ENCODE results near the gene AGAP1.

Gene AGAP1

GRCh38 chr2:235709969-235710879 is 216.4 kb downstream of the AGAP1 start:
- Mint-ChIP-seq H3K4me3 (no peak overlapping the region), H3K9me3 (no peaks in the 10 kb centered on the region), H3K27ac (no peak overlapping the region), H3K27me3 (no peaks in the 10 kb centered on the region), H3K36me3 (ENCODE audit: low read depth) (no peaks in the 10 kb centered on the region), H3K4me1 (no peaks in the 10 kb centered on the region)
- ATAC-seq (no peak), DNase-seq (no peak)

- no peaks in the 10 kb centered on the region for H3K4me1 Mint-ChIP-seq
- DNase-seq (no peak), ATAC-seq (no peak)
- no peak overlapping the region for H3K27ac Mint-ChIP-seq
- no peaks in the 10 kb centered on the region for H3K27me3 Mint-ChIP-seq
- H3K9me3 Mint-ChIP-seq: no peaks in the 10 kb centered on the region
- H3K4me3 Mint-ChIP-seq: no peak overlapping the region
- no peaks in the 10 kb centered on the region for H3K36me3 Mint-ChIP-seq (ENCODE audit: low read depth)
Observed at GRCh38 chr2:235710933-235711332, 217.1 kb downstream of the AGAP1 start.

GRCh38 chr2:235711527-235711926 is 217.7 kb downstream of the AGAP1 start:
- no peak for ATAC-seq
- Mint-ChIP-seq H3K4me3 (no peak overlapping the region), H3K4me1 (no peaks in the 10 kb centered on the region)

GRCh38 chr2:235712176-235712575 is 218.3 kb downstream of the AGAP1 start:
- no peaks in the 10 kb centered on the region for H3K9me3 Mint-ChIP-seq
- H3K4me1 Mint-ChIP-seq: no peaks in the 10 kb centered on the region
- no peak overlapping the region for H3K4me3 Mint-ChIP-seq
- no peaks in the 10 kb centered on the region for H3K27me3 Mint-ChIP-seq
- no peak for DNase-seq
- ATAC-seq: no peak
- no peak overlapping the region for H3K27ac Mint-ChIP-seq
- H3K36me3 Mint-ChIP-seq (ENCODE audit: low read depth): no peaks in the 10 kb centered on the region

More at GRCh38 chr2:235711527-235711926, 217.7 kb downstream of the AGAP1 start:
- no peak for DNase-seq
- Mint-ChIP-seq H3K9me3 (no peaks in the 10 kb centered on the region), H3K27ac (no peak overlapping the region), H3K27me3 (no peaks in the 10 kb centered on the region), H3K36me3 (ENCODE audit: low read depth) (no peaks in the 10 kb centered on the region)

- Mint-ChIP-seq H3K36me3 (ENCODE audit: low read depth) (no peaks in the 10 kb centered on the region), H3K27ac (no peak overlapping the region), H3K4me3 (no peak overlapping the region), H3K9me3 (no peaks in the 10 kb centered on the region), H3K4me1 (no peaks in the 10 kb centered on the region), H3K27me3 (no peaks in the 10 kb centered on the region)
- ATAC-seq (no peak), DNase-seq (no peak)
Observed at GRCh38 chr2:235713189-235713588, 219.3 kb downstream of the AGAP1 start.

- Mint-ChIP-seq H3K9me3 (no peaks in the 10 kb centered on the region), H3K36me3 (ENCODE audit: low read depth) (no peaks in the 10 kb centered on the region), H3K4me3 (no peak overlapping the region), H3K27me3 (no peaks in the 10 kb centered on the region), H3K4me1 (no peaks in the 10 kb centered on the region), H3K27ac (no peak overlapping the region)
- ATAC-seq (no peak), DNase-seq (no peak)
Observed at GRCh38 chr2:235715601-235716000, 221.8 kb downstream of the AGAP1 start.

- ATAC-seq (no peak), DNase-seq (no peak)
- Mint-ChIP-seq H3K4me3 (no peak overlapping the region), H3K4me1 (no peaks in the 10 kb centered on the region), H3K36me3 (ENCODE audit: low read depth) (no peaks in the 10 kb centered on the region), H3K27me3 (no peaks in the 10 kb centered on the region), H3K9me3 (no peaks in the 10 kb centered on the region), H3K27ac (no peak overlapping the region)
Observed at GRCh38 chr2:235716875-235717496, 223.1 kb downstream of the AGAP1 start.

GRCh38 chr2:235719146-235719942 is 225.5 kb downstream of the AGAP1 start:
- ATAC-seq (no peak), DNase-seq (no peak)
- H3K4me3 Mint-ChIP-seq: no peak overlapping the region
- H3K9me3 Mint-ChIP-seq: no peaks in the 10 kb centered on the region
- no peaks in the 10 kb centered on the region for H3K27me3 Mint-ChIP-seq
- H3K4me1 Mint-ChIP-seq: no peaks in the 10 kb centered on the region
- H3K27ac Mint-ChIP-seq: no peak overlapping the region
- H3K36me3 Mint-ChIP-seq (ENCODE audit: low read depth): no peaks in the 10 kb centered on the region

GRCh38 chr2:235721625-235722024 is 227.8 kb downstream of the AGAP1 start:
- H3K4me3 Mint-ChIP-seq: no peak overlapping the region
- H3K9me3 Mint-ChIP-seq: no peaks in the 10 kb centered on the region
- H3K27ac Mint-ChIP-seq: no peak overlapping the region
- H3K27me3 Mint-ChIP-seq: peaks cover 2% of the 10 kb centered on the region
- ATAC-seq: no peak
- no peaks in the 10 kb centered on the region for H3K4me1 Mint-ChIP-seq
- no peak for DNase-seq
- no peaks in the 10 kb centered on the region for H3K36me3 Mint-ChIP-seq (ENCODE audit: low read depth)

- no peaks in the 10 kb centered on the region for H3K36me3 Mint-ChIP-seq (ENCODE audit: low read depth)
- peaks cover 2% of the 10 kb centered on the region for H3K27me3 Mint-ChIP-seq
- DNase-seq: no peak
- H3K4me3 Mint-ChIP-seq: no peak overlapping the region
- no peak overlapping the region for H3K27ac Mint-ChIP-seq
- no peaks in the 10 kb centered on the region for H3K9me3 Mint-ChIP-seq
- ATAC-seq: no peak
- no peaks in the 10 kb centered on the region for H3K4me1 Mint-ChIP-seq
Observed at GRCh38 chr2:235722869-235723268, 229.0 kb downstream of the AGAP1 start.

- H3K36me3 Mint-ChIP-seq (ENCODE audit: low read depth): no peaks in the 10 kb centered on the region
- no peaks in the 10 kb centered on the region for H3K9me3 Mint-ChIP-seq
- H3K4me3 Mint-ChIP-seq: no peak overlapping the region
- ATAC-seq (no peak), DNase-seq (no peak)
- peaks cover 2% of the 10 kb centered on the region for H3K27me3 Mint-ChIP-seq
- no peak overlapping the region for H3K27ac Mint-ChIP-seq
- no peaks in the 10 kb centered on the region for H3K4me1 Mint-ChIP-seq
Observed at GRCh38 chr2:235723371-235723770, 229.5 kb downstream of the AGAP1 start.

- H3K9me3 Mint-ChIP-seq: no peaks in the 10 kb centered on the region
- peaks cover 2% of the 10 kb centered on the region for H3K27me3 Mint-ChIP-seq
- H3K4me1 Mint-ChIP-seq: no peaks in the 10 kb centered on the region
- no peak overlapping the region for H3K27ac Mint-ChIP-seq
- DNase-seq (no peak), ATAC-seq (no peak)
- H3K36me3 Mint-ChIP-seq (ENCODE audit: low read depth): no peaks in the 10 kb centered on the region
- no peak overlapping the region for H3K4me3 Mint-ChIP-seq
Observed at GRCh38 chr2:235723811-235724465, 230.1 kb downstream of the AGAP1 start.

- no peak for ATAC-seq
Observed at GRCh38 chr2:235725016-235725489, 231.2 kb downstream of the AGAP1 start.

GRCh38 chr2:235725841-235726240 is 232.0 kb downstream of the AGAP1 start:
- no peaks in the 10 kb centered on the region for H3K9me3 Mint-ChIP-seq
- no peak overlapping the region for H3K4me3 Mint-ChIP-seq
- peaks cover 2% of the 10 kb centered on the region for H3K27me3 Mint-ChIP-seq
- no peaks in the 10 kb centered on the region for H3K4me1 Mint-ChIP-seq
- no peak overlapping the region for H3K27ac Mint-ChIP-seq
- ATAC-seq (no peak), DNase-seq (no peak)
- no peaks in the 10 kb centered on the region for H3K36me3 Mint-ChIP-seq (ENCODE audit: low read depth)

More at GRCh38 chr2:235725016-235725489, 231.2 kb downstream of the AGAP1 start:
- Mint-ChIP-seq H3K36me3 (ENCODE audit: low read depth) (no peaks in the 10 kb centered on the region), H3K27ac (no peak overlapping the region), H3K9me3 (no peaks in the 10 kb centered on the region), H3K4me3 (no peak overlapping the region), H3K4me1 (no peaks in the 10 kb centered on the region), H3K27me3 (peaks cover 2% of the 10 kb centered on the region)
- no peak for DNase-seq
